GM21390 (cell line): Measurements from ENCODE around the gene MTG2.

ENCODE experiments used
- ATAC-seq: cut with Tn5 transposase; IDR thresholded peaks from one replicate; pipeline ENCODE4 v1.9.1; 2021; ENCODE audit not compliant: unreplicated experiment

MTG2 gene

DNA sequence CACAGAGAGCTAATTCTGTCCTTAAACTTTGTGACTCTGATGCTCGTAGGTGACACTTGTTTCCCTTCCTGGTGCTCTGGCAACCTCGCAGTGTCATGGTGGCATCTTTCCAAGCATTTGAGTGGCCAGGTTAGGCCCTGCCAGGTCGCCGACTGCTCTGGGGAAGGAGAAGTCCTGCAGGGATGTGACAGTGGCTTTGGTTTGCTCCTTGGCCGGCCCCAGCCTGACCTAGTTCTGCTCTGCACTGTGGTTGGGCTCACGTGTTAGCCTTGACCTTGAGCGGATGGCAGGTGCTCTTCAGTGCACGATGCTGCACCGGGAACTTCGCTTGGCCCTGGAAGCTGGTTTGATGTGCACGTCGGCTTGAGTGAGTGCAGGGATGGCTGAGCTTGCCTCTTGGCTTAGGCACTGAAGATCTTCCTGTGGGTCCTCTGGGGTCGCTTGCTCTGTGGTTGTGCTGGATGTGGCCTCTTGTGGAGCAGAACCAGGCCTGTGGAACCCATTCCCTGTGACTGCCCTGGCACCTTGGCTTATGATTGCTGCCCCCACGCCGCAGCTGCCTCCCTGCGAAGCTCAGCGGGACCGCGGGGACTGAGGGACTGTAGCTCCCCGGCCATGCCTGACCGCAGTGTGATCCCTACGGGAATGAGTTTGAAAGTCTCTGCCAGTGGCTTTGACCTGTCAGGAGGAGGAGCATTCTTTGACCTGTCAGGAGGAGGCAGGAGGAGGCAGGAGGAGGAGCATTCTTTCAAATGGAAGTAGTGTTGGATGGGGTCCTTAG is 64.2 kb downstream of the MTG2 start:
- no peak for ATAC-seq

DNA sequence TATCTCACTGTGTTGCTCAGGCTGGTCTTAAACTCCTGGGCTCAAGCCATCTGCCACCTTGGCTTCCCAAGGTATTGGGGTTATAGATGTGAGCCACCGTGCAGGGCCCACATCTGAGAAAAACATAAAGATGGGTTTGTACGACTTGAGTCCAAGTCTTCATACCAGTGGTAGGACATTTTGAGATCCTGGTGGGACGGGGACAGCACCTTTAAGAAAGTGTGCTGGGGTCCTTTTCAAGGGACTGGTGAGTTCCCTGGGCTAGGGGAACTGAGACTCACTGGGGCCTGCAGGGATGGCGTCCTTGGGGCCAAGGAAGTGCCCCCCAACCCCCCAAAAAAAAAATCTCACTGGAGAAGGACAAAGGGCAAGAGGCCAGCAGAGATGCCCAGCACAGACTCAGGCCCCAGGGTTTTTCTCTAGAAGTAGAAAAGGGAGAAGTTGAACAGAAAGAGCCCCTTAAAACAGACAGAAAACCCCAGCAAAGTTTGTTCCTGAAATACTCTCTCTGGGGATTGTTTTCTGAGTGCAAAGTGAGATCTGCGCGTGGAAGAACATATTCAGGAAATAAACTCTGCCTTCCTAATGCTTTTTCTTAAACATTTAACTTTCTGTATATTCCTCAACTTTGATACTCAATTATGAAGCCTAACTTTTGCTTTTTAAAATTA is 66.2 kb downstream of the MTG2 start:
- ATAC-seq = no peak

DNA sequence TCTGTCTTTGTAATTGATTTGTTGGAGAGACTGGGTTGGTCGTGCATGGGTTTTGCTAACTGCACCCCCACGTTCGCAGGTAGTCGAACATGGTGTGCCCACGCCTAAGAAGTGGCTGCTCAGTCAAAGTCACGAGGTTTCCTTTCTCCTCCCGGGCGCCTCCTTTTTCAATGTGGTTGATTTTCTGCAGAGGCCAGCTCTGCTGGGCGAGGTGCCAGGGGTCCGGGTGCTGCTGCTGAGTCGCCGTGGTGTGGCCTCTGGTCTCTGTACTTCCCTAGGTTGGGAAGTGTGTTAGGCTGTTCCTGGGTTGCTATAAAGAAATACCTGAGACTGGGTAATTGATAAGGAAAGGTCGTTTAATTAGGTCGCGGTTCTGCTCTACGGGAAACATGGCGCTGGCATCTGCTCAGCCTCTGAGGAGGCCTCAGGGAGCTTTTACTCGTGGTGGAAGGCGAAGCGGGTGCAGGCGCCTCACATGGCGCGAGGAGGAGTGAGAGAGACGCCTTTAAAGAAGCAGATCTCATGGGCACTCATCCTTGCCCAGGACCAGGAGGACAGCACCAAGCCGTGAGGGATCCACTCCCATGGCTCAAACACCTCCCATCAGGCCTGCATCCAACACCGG is 69.6 kb downstream of the MTG2 start:
- ATAC-seq = no peak
